A549 treated with DMSO at 1 μM for 4 hours (cell line): ENCODE data around the gene PARD6B. TPM values are rescaled to one million over a fixed set of nuclear protein-coding genes. Genes with fewer than 3 reads are reported as not detected.

Experiments used
- total RNA-seq: library from RNA; stranded (reverse); fragments of 200-300 nt; extraction: Qiagen RNA extraction; gene quantifications from 5 replicates; pipeline ENCODE4 v1.2.3, GENCODE V29; 2022; ENCODE audit warnings: low read depth

The PARD6B gene, protein sequence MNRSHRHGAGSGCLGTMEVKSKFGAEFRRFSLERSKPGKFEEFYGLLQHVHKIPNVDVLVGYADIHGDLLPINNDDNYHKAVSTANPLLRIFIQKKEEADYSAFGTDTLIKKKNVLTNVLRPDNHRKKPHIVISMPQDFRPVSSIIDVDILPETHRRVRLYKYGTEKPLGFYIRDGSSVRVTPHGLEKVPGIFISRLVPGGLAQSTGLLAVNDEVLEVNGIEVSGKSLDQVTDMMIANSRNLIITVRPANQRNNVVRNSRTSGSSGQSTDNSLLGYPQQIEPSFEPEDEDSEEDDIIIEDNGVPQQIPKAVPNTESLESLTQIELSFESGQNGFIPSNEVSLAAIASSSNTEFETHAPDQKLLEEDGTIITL
- total RNA-seq: 2.7 to 4.6 TPM (median 3.1 TPM) in 5 replicates

GRCh38 chr20:50731055-50731929 lies at the start of gene PARD6B:
Gene PARD6B (plus strand): TSS chr20:50731580. CDS start chr20:50731787, 207 bp downstream.

DNA sequence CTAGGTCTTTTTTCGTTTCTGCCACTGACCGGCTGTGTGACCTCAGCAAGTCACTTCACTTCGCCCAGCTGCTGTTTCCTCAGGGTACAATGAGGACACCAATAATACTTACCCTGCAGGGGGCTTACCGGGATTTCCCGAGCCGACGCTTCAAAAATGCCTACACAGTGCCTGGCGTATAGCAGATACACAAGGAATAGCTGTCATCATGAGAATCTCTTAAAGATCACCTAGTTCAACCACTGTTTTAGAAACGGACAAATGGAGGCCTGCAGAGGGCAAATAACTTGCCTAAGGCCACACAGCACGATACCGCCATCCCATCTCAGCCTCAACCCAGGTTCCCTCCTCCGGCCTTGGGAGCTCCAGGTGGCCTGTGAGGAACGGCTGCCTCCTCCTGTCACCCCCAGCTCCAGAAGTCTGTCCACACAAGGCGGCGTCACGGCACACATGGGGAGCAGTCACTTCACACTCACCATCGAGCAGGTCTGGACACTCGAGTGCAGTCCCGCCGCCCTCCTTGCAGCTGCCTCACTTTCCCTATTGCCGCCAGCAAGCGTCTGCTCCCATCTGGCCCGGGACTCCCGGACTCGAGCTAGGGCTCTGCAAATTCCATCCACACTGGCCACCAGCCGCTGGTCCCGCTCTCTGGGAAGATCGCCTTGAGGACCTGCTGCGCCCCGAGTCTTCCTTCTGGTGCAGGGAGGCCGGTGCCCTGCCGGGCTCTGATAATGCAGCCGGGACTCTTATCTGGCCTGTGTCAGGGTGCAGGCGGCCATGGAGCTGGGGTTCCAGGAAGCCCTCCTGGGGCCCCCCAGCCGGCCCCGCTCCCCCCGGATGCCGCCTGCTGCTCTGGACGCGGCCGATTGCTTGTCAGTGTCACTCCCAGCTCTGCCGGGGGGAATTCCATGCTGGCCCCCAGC lies 40.5 kb upstream of the PARD6B start, which contains the start of gene RIPOR3:
RIPOR3 (minus strand) TSS at position 893 of the 923 bp plus-strand sequence; CDS start at position 479, 414 bp downstream.

DNA sequence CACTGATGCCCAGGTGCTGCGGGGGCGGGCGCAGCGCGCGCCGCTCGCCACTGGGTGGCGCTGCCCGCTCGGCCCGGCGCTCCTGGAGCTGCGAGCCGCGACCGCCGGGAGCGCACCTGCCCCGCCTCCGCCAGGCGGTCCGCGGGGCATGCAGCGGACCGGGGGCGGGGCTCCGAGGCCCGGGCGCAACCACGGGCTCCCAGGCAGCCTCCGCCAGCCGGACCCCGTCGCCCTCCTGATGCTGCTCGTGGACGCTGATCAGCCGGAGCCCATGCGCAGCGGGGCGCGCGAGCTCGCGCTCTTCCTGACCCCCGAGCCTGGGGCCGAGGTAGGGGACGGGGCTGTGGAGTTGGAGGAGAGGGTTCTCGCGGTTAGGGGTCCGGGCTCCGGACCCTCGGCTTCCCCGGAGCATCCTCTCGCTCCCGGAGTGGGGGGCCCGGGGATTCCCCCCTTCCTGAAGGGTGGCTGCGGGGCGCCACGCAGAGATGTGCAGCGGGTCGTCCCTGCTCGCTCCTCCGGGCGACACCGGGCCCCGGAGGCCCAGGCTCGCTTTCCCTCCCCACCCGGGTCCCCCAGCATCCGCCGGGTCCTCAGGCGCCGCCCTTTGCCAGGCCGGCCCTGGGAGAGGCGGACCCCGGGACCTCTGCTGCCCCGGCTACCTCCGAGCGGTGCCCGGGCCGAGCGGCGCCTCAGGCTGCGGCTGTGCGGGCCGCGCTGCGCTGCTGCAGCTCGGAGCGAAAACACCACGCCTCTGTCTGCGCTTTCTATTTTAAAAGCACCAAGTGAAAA lies 63.7 kb downstream of the PARD6B start, which contains the start of gene BCAS4:
BCAS4 (plus strand) TSS at position 216 of the 789 bp plus-strand sequence; CDS start at position 239, 23 bp downstream.

Other genes with a start within 250 kb of the PARD6B start
- 33.9 to 38.2 TPM (median 37.0 TPM) in 5 replicates for gene PTPN1, start 221.2 kb upstream of the PARD6B start, total RNA-seq
- gene RIPOR3, start 40.0 kb upstream of the PARD6B start, total RNA-seq: 0.06 TPM in 1 of 5 replicates, not detected in the others
- 24.9 to 31.9 TPM (median 29.9 TPM) in 5 replicates for gene BCAS4, start 63.5 kb downstream of the PARD6B start, total RNA-seq
- 43.8 to 50.5 TPM (median 45.7 TPM) in 5 replicates for gene ADNP, start 199.9 kb downstream of the PARD6B start, total RNA-seq
- 70.6 to 86.5 TPM (median 75.2 TPM) in 5 replicates for gene DPM1, start 227.0 kb downstream of the PARD6B start, total RNA-seq
- 6.0 to 6.6 TPM (median 6.4 TPM) in 5 replicates for gene MOCS3, start 227.2 kb downstream of the PARD6B start, total RNA-seq